GM21576 (cell line): Measurements from ENCODE around the gene SLC24A4.

ENCODE experiments used
- ATAC-seq: cut with Tn5 transposase; IDR thresholded peaks from one replicate; pipeline ENCODE4 v1.9.1; 2021; ENCODE audit warnings: mild to moderate bottlenecking, moderate library complexity; ENCODE audit not compliant: unreplicated experiment

The SLC24A4 gene

GRCh38 chr14:92430686-92431085, 107.7 kb downstream of the SLC24A4 start:
- no peak for ATAC-seq

- ATAC-seq, result no peak
These were observed 108.3 kb downstream of the SLC24A4 start for GRCh38 chr14:92431199-92431725.

GRCh38 chr14:92433407-92433806, 110.4 kb downstream of the SLC24A4 start:
- no peak for ATAC-seq

GRCh38 chr14:92435154-92435553, 112.2 kb downstream of the SLC24A4 start:
- no peak for ATAC-seq

- ATAC-seq, result no peak
These were observed 113.3 kb downstream of the SLC24A4 start for GRCh38 chr14:92436115-92436776.

- ATAC-seq, result no peak
These were observed 114.3 kb downstream of the SLC24A4 start for GRCh38 chr14:92437309-92437708.

GRCh38 chr14:92437729-92438285, 114.8 kb downstream of the SLC24A4 start:
- no peak for ATAC-seq

- ATAC-seq, result no peak
These were observed 116.8 kb downstream of the SLC24A4 start for GRCh38 chr14:92439537-92440344.

GRCh38 chr14:92440345-92441003, 117.5 kb downstream of the SLC24A4 start:
- no peak for ATAC-seq

- ATAC-seq, result no peak
These were observed 119.0 kb downstream of the SLC24A4 start for GRCh38 chr14:92441751-92442504.

GRCh38 chr14:92443167-92443566, 120.2 kb downstream of the SLC24A4 start:
- no peak for ATAC-seq

GRCh38 chr14:92443741-92444140, 120.8 kb downstream of the SLC24A4 start:
- no peak for ATAC-seq

GRCh38 chr14:92446771-92447170, 123.8 kb downstream of the SLC24A4 start:
- no peak for ATAC-seq

- ATAC-seq, result no peak
These were observed 124.6 kb downstream of the SLC24A4 start for GRCh38 chr14:92447416-92448197.

- ATAC-seq, result no peak
These were observed 125.8 kb downstream of the SLC24A4 start for GRCh38 chr14:92448786-92449185.

GRCh38 chr14:92449404-92450181, 126.6 kb downstream of the SLC24A4 start:
- no peak for ATAC-seq

GRCh38 chr14:92450351-92451070, 127.5 kb downstream of the SLC24A4 start:
- no peak for ATAC-seq

- ATAC-seq, result no peak
These were observed 128.3 kb downstream of the SLC24A4 start for GRCh38 chr14:92451245-92451644.
